Tibial nerve (tissue), 4 donors: ENCODE results near the gene TADA3. TPM values are rescaled to one million over a fixed set of nuclear protein-coding genes. Genes with fewer than 3 reads are reported as not detected.

Source experiments
- DNase-seq, 2 donors: peaks; one replicate each; pipeline ENCODE4 v3.0.0-alpha.2; 2019; ENCODE audit warnings: low spot score in 2 of 2
- H3K27ac ChIP-seq, 4 donors: fragments of 200-600 bp; sonication (generic) in 3 of 4; one replicate each; pipeline ENCODE4 v1.5.1; 2017 to 2019; ENCODE audit warnings: mild to moderate bottlenecking in 1 of 4
- H3K27me3 ChIP-seq, 2 donors: fragments of 200-600 bp; sonication (generic) in 1 of 2; one replicate each; pipeline versions ENCODE4 v1.5.1 to v1.6.0; 2017 to 2019
- H3K36me3 ChIP-seq, 3 donors: fragments of 200-600 bp; sonication (generic); one replicate each; pipeline ENCODE4 v1.5.1; 2018 to 2019
- H3K4me1 ChIP-seq, 4 donors: fragments of 200-600 bp; sonication (generic) in 3 of 4; one replicate each; pipeline ENCODE4 v1.5.1; 2017 to 2019
- H3K4me3 ChIP-seq, 4 donors: fragments of 200-600 bp; sonication (generic) in 3 of 4; one replicate each; pipeline ENCODE4 v1.5.1; 2017 to 2019; ENCODE audit warnings: mild to moderate bottlenecking in 1 of 4, moderate library complexity in 1 of 4
- H3K9me3 ChIP-seq, 4 donors: fragments of 200-600 bp; sonication (generic) in 3 of 4; one replicate each; pipeline ENCODE4 v1.5.1; 2017 to 2019
- CTCF ChIP-seq, 5 experiments: fragments of 200-600 bp in 3 of 5; fragments of 450-650 bp in 2 of 5; sonication (generic) in 3 of 5; IDR thresholded peaks; one replicate each; pipeline ENCODE4 v1.5.1; 2016 to 2019; ENCODE audit warnings: antibody characterized with exemption in 5 of 5, mild to moderate bottlenecking in 3 of 5, moderate library complexity in 2 of 5
- EP300 ChIP-seq, 2 donors: sonication (generic); formaldehyde crosslinking; IDR thresholded peaks; one replicate each; pipeline ENCODE4 v1.6.1; 2017; ENCODE audit warnings: antibody characterized with exemption in 2 of 2, mild to moderate bottlenecking in 1 of 2
- POLR2A ChIP-seq, 2 donors: fragments of 450-650 bp; IDR thresholded peaks; one replicate each; pipeline ENCODE4 v1.6.1; 2017; ENCODE audit warnings: antibody characterized with exemption in 2 of 2, mild to moderate bottlenecking in 2 of 2, moderate library complexity in 2 of 2
- WGBS, 2 donors: methylation state at CpG; one replicate each; pipeline ENCODE4 v1.1.5; 2018; 5-methylcytosine and 5-hydroxymethylcytosine counted together
- total RNA-seq, 4 donors: library from RNA; depleted of rRNA; stranded (reverse); fragments of >200 nt; gene quantifications; one replicate each; pipeline ENCODE4 v1.1.0, GENCODE V29; 2016

The TADA3 gene
- total RNA-seq, 4 donors from 2014 or later: 56.1 to 69.0 (median 65.4) TPM

- H3K27ac ChIP-seq: peak overlapping the region; percentile 90 to 99 (median 95)
- peak overlapping the region; percentile 42 to 81 (median 71) for H3K4me3 ChIP-seq
- DNase-seq: no peak
- peaks cover 2 to 47% (median 21%) of the 10 kb centered on the region in 3 donors for H3K36me3 ChIP-seq
- 82 to 88% methylated on average over 4 of the region's 4 CpGs for WGBS, 2 donors
- H3K4me1 ChIP-seq: peaks cover 0 to 22% (median 15%) of the 10 kb centered on the region in 4 donors
- TF ChIP-seq POLR2A (IDR thresholded peaks at IDR 0.05): no peak
- no peak for TF ChIP-seq EP300 (IDR thresholded peaks at IDR 0.05)
- no peak for TF ChIP-seq CTCF (IDR thresholded peaks at IDR 0.05)
- no peaks in the 10 kb centered on the region for H3K27me3 ChIP-seq
- H3K9me3 ChIP-seq: no peaks in the 10 kb centered on the region
Measured at GRCh38 chr3:9809239-9809614, 17.0 kb upstream of the TADA3 start.

GRCh38 chr3:9808345-9809037 lies 16.2 kb upstream of the TADA3 start:
- no peaks in the 10 kb centered on the region for H3K9me3 ChIP-seq
- DNase-seq: no peak
- H3K4me3 ChIP-seq: no peak overlapping the region
- H3K27me3 ChIP-seq: no peaks in the 10 kb centered on the region
- peaks cover 0 to 22% (median 15%) of the 10 kb centered on the region in 4 donors for H3K4me1 ChIP-seq
- TF ChIP-seq CTCF (IDR thresholded peaks at IDR 0.05): no peak
- TF ChIP-seq POLR2A (IDR thresholded peaks at IDR 0.05): no peak
- TF ChIP-seq EP300 (IDR thresholded peaks at IDR 0.05): no peak
- peak overlapping the region; percentile 90 to 99 (median 95) for H3K27ac ChIP-seq
- H3K36me3 ChIP-seq: peaks cover 2 to 47% (median 28%) of the 10 kb centered on the region in 3 donors
- 61 to 75% methylated on average over 7 of the region's 7 CpGs for WGBS, 2 donors

- TF ChIP-seq POLR2A (IDR thresholded peaks at IDR 0.05) (no peak), EP300 (IDR thresholded peaks at IDR 0.05) (no peak), CTCF (IDR thresholded peaks at IDR 0.05) (no peak)
- Histone ChIP-seq H3K36me3 (peaks cover 2 to 47% (median 30%) of the 10 kb centered on the region in 3 donors), H3K9me3 (no peaks in the 10 kb centered on the region), H3K4me1 (peaks cover 0 to 22% (median 15%) of the 10 kb centered on the region in 4 donors), H3K27ac (peak overlapping the region in 2 of 4 donors; percentile 98 to 99), H3K27me3 (no peaks in the 10 kb centered on the region), H3K4me3 (no peak overlapping the region)
- no peak for DNase-seq
- 82 to 91% methylated on average over 2 of the region's 2 CpGs for WGBS, 2 donors
Measured at GRCh38 chr3:9807981-9808344, 15.7 kb upstream of the TADA3 start.

- TF ChIP-seq EP300 (IDR thresholded peaks at IDR 0.05): no peak
- WGBS, 2 donors: 83 to 90% methylated on average over 6 to 7 of the region's 7 CpGs
- DNase-seq: no peak
- Histone ChIP-seq H3K9me3 (no peaks in the 10 kb centered on the region), H3K4me3 (no peak overlapping the region), H3K36me3 (peaks cover 2 to 53% (median 28%) of the 10 kb centered on the region in 3 donors), H3K27me3 (no peaks in the 10 kb centered on the region), H3K4me1 (peaks cover 0 to 22% (median 15%) of the 10 kb centered on the region in 4 donors), H3K27ac (no peak overlapping the region)
Measured at GRCh38 chr3:9806688-9807589, 14.7 kb upstream of the TADA3 start.

- no peaks in the 10 kb centered on the region for H3K27me3 ChIP-seq
- H3K4me1 ChIP-seq: peaks cover 0 to 16% (median 12%) of the 10 kb centered on the region in 4 donors
- 86 to 89% methylated on average over 12 of the region's 12 CpGs for WGBS, 2 donors
- no peak for DNase-seq
- H3K9me3 ChIP-seq: no peaks in the 10 kb centered on the region
- no peak overlapping the region for H3K4me3 ChIP-seq
- peaks cover 2 to 61% (median 36%) of the 10 kb centered on the region in 3 donors for H3K36me3 ChIP-seq
- TF ChIP-seq CTCF (IDR thresholded peaks at IDR 0.05) (no peak), POLR2A (IDR thresholded peaks at IDR 0.05) (no peak), EP300 (IDR thresholded peaks at IDR 0.05) (no peak)
- H3K27ac ChIP-seq: no peak overlapping the region
Measured at GRCh38 chr3:9806137-9806536, 13.9 kb upstream of the TADA3 start.
